WTC11 (cell line): Measurements from ENCODE around the gene PSMD8. TPM values are rescaled to one million over a fixed set of nuclear protein-coding genes. Genes with fewer than 3 reads are reported as not detected.

Experiments
- ATAC-seq: fragments of 200-7000 bp; cut with Tn5 transposase; 2 replicates; pipeline ENCODE4 v1.10.0; 2021; ENCODE audit warnings: mild to moderate bottlenecking, moderate library complexity
- CTCF ChIA-PET: fragments of 300-600 bp; sonication (Branson Sonifier 250); formaldehyde crosslinking; loops from one replicate; lab custom pipeline; 2021; ENCODE audit warnings: antibody characterized with exemption; lab: Charles Lee
- POLR2A ChIA-PET: fragments of 350-600 bp; sonication (Branson Sonifier 250); formaldehyde crosslinking; loops from one replicate; lab custom pipeline; 2021; ENCODE audit warnings: antibody characterized with exemption; lab: Charles Lee
- DNase-seq: peaks from one replicate; pipeline ENCODE4 v3.0.0; 2021; ENCODE audit warnings: low spot score
- H3K27ac Mint-ChIP-seq: 2 replicates; pipeline ENCODE4 v1.8.0; 2021; ENCODE audit warnings: mixed read lengths
- H3K27me3 Mint-ChIP-seq: 2 replicates; pipeline ENCODE4 v1.8.0; 2021; ENCODE audit warnings: low read depth, mild to moderate bottlenecking, moderate library complexity, mixed read lengths
- H3K36me3 Mint-ChIP-seq: 2 replicates; pipeline ENCODE4 v1.8.0; 2021; ENCODE audit warnings: mixed read lengths
- H3K4me1 Mint-ChIP-seq: 2 replicates; pipeline ENCODE4 v1.8.0; 2022; ENCODE audit warnings: mixed read lengths
- H3K4me3 Mint-ChIP-seq: 2 replicates; pipeline ENCODE4 v1.8.0; 2021; ENCODE audit warnings: mild to moderate bottlenecking, moderate library complexity, mixed read lengths
- H3K9me3 Mint-ChIP-seq: 2 replicates; pipeline ENCODE4 v1.8.0; 2021; ENCODE audit warnings: mixed read lengths
- EMX1 ChIP-seq: fragments of 250-450 bp; sonication (Bioruptor Pico); IDR thresholded peaks from 2 replicates; pipeline ENCODE4 v1.8.0; 2021; ENCODE audit warnings: mild to moderate bottlenecking
- FOXP1 ChIP-seq: sonication (generic); formaldehyde crosslinking; IDR thresholded peaks from 2 replicates; pipeline ENCODE4 v1.8.0; 2022; ENCODE audit warnings: missing genetic modification reagents, mild to moderate bottlenecking, moderate library complexity, borderline replicate concordance
- GRHL2 ChIP-seq: fragments of 250-450 bp; sonication (Bioruptor Pico); IDR thresholded peaks from 2 replicates; pipeline ENCODE4 v1.8.0; 2022; ENCODE audit warnings: mild to moderate bottlenecking, moderate library complexity; ENCODE audit not compliant: insufficient replicate concordance, severe bottlenecking
- MAX ChIP-seq: sonication (generic); formaldehyde crosslinking; IDR thresholded peaks from 2 replicates; pipeline ENCODE4 v1.8.0; 2022; ENCODE audit warnings: mild to moderate bottlenecking, missing genetic modification reagents
- ZNF317 ChIP-seq: sonication (generic); formaldehyde crosslinking; IDR thresholded peaks from 2 replicates; pipeline ENCODE4 v1.8.1; 2023; ENCODE audit warnings: low read depth, mild to moderate bottlenecking, moderate library complexity, missing genetic modification reagents, borderline replicate concordance
- total RNA-seq: library from RNA; stranded (reverse); gene quantifications from 3 replicates; pipeline ENCODE4 v1.2.3, GENCODE V29; 2021
- TF ChIP-seq, protein P1 (sequence below): sonication (generic); formaldehyde crosslinking; IDR thresholded peaks from 2 replicates; pipeline ENCODE4 v1.8.1; 2022; ENCODE audit warnings: low read depth, missing genetic modification reagents, borderline replicate concordance
- TF ChIP-seq, protein P2 (sequence below): fragments of 250-450 bp; sonication (Bioruptor Pico); IDR thresholded peaks from 2 replicates; pipeline ENCODE4 v1.9.0; 2021; ENCODE audit warnings: moderate library complexity, mild to moderate bottlenecking, inconsistent platforms, borderline replicate concordance
- TF ChIP-seq, protein P3 (sequence below): sonication (generic); formaldehyde crosslinking; IDR thresholded peaks from 2 replicates; pipeline ENCODE4 v1.8.0; 2022; ENCODE audit warnings: mild to moderate bottlenecking, missing genetic modification reagents
- TF ChIP-seq, protein P4 (sequence below): sonication (generic); formaldehyde crosslinking; IDR thresholded peaks from 2 replicates; pipeline ENCODE4 v1.8.0; 2023; ENCODE audit warnings: mild to moderate bottlenecking, missing genetic modification reagents
- TF ChIP-seq, protein P5 (sequence below): fragments of 250-450 bp; sonication (Bioruptor Pico); conservative IDR thresholded peaks from 2 replicates; pipeline ENCODE4 v1.9.0; 2021; ENCODE audit warnings: mild to moderate bottlenecking

The PSMD8 gene
- total RNA-seq, 1 experiment from 2014 or later: 167 TPM

DNA sequence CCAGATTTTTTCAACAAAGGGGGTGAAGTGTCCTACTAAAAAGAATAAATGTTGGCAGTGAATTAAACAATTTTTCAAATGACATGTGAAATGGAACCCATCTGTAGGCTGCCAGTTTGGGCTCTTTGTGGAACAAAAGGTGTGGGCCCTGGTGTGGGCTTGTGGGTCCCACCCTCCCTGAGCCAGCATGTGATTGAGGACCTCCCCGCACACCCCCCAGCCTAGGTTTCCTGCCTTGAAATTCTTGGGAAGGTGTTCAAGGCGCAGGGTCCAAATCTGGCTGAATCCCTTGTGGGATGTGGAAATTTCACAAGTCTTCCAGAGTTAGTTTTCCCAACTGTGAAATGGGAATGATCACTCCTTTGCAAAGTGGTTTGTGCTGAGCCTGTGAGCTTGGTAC is 9.4 kb downstream of the PSMD8 start:
- no peak for ATAC-seq
- no peak overlapping the region for H3K27ac Mint-ChIP-seq
- H3K9me3 Mint-ChIP-seq: no peaks in the 10 kb centered on the region
- DNase-seq: no peak
- ChIA-PET CTCF (interaction anchor here (0.6 to 5.4 kb wide), 17 partner anchors 9 to 241 kb away, joined by 3 to 94 read pairs (median 6); partner anchors contain the start of genes FAM98C, KCNK6 and PSMD8), POLR2A (interaction anchor here (0.6 kb wide), 1 partner anchor 19 kb away, joined by 3 read pairs; the partner anchor contains the start of gene FAM98C)
- TF ChIP-seq, protein P1, sequence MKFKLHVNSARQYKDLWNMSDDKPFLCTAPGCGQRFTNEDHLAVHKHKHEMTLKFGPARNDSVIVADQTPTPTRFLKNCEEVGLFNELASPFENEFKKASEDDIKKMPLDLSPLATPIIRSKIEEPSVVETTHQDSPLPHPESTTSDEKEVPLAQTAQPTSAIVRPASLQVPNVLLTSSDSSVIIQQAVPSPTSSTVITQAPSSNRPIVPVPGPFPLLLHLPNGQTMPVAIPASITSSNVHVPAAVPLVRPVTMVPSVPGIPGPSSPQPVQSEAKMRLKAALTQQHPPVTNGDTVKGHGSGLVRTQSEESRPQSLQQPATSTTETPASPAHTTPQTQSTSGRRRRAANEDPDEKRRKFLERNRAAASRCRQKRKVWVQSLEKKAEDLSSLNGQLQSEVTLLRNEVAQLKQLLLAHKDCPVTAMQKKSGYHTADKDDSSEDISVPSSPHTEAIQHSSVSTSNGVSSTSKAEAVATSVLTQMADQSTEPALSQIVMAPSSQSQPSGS (CRISPR knock-in tag): no peak
- H3K36me3 Mint-ChIP-seq: peaks cover 34% of the 10 kb centered on the region
- H3K27me3 Mint-ChIP-seq: peaks cover 3% of the 10 kb centered on the region; the same call in 1 of the 2 replicates
- peaks cover 12% of the 10 kb centered on the region for H3K4me1 Mint-ChIP-seq
- H3K4me3 Mint-ChIP-seq: no peak overlapping the region

DNA sequence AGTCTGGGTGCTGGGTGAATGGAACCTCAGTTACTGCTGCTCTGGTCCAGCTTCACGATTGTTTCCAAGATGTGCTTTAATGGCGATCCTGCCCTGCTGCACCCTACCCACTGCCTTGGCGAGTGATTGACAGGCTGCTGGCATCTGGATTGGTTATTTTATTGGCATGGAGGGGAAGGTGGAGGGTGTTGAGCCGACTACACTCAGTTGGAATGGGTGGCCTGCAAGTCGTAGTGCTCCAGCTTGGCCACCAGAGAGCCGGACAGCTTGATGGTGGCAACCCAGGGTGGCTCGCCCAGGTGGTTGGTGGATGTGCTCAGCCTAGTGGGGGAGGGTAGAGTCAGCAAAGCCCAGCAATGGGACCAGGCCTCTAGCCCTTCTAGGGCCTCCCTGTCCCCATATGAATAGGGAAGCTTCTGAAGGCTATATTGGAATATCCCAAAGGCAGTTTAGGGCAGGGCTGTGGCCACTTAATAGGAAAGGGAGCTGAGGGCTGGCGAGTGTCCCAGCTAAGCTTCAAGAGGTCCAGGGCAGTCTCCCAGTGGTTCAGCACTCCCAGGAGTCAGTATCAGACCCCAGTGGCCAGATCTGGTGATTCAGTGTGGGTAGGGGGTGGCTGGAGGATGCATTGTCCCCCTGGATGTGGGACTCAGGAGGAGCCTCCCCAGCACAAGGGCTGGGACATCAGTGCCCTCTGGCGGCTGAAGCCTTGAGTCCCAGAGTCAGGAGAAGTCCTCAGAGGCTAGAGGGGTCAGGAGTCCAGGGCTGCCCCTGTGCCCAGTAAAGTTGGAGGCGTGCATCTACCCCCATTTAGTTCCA is 10.0 kb downstream of the PSMD8 start:
- ATAC-seq (peak; percentile 3), DNase-seq (peak; percentile 75)
- Mint-ChIP-seq H3K36me3 (peaks cover 31% of the 10 kb centered on the region), H3K4me3 (no peak overlapping the region), H3K9me3 (no peaks in the 10 kb centered on the region), H3K27ac (peak overlapping the region; percentile 54; the same call in 1 of the 2 replicates), H3K27me3 (peaks cover 3% of the 10 kb centered on the region; the same call in 1 of the 2 replicates), H3K4me1 (peaks cover 12% of the 10 kb centered on the region)
- CTCF ChIA-PET: interaction anchor here (0.6 to 5.4 kb wide), 17 partner anchors 10 to 242 kb away, joined by 3 to 94 read pairs (median 6); partner anchors contain the start of genes FAM98C, KCNK6 and PSMD8
- POLR2A ChIA-PET: interaction anchor here (0.6 to 1.5 kb wide), 5 partner anchors 10 to 65 kb away, joined by 3 to 4 read pairs (median 3); partner anchors contain the start of genes FAM98C, KCNK6 and PSMD8
- no peak for TF ChIP-seq GRHL2 (CRISPR knock-in tag)
- TF ChIP-seq, protein P2, sequence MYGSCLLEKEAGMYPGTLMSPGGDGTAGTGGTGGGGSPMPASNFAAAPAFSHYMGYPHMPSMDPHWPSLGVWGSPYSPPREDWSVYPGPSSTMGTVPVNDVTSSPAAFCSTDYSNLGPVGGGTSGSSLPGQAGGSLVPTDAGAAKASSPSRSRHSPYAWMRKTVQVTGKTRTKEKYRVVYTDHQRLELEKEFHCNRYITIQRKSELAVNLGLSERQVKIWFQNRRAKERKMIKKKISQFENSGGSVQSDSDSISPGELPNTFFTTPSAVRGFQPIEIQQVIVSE: no peak
- TF ChIP-seq MAX (CRISPR knock-in tag): no peak
- no peak for TF ChIP-seq ZNF317 (CRISPR knock-in tag)
- TF ChIP-seq EMX1 (CRISPR knock-in tag): 0 out of 2 replicates have a peak, but pooled peaks have one; percentile 22
- TF ChIP-seq, protein P3, sequence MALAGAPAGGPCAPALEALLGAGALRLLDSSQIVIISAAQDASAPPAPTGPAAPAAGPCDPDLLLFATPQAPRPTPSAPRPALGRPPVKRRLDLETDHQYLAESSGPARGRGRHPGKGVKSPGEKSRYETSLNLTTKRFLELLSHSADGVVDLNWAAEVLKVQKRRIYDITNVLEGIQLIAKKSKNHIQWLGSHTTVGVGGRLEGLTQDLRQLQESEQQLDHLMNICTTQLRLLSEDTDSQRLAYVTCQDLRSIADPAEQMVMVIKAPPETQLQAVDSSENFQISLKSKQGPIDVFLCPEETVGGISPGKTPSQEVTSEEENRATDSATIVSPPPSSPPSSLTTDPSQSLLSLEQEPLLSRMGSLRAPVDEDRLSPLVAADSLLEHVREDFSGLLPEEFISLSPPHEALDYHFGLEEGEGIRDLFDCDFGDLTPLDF: no peak
- TF ChIP-seq, protein P4, sequence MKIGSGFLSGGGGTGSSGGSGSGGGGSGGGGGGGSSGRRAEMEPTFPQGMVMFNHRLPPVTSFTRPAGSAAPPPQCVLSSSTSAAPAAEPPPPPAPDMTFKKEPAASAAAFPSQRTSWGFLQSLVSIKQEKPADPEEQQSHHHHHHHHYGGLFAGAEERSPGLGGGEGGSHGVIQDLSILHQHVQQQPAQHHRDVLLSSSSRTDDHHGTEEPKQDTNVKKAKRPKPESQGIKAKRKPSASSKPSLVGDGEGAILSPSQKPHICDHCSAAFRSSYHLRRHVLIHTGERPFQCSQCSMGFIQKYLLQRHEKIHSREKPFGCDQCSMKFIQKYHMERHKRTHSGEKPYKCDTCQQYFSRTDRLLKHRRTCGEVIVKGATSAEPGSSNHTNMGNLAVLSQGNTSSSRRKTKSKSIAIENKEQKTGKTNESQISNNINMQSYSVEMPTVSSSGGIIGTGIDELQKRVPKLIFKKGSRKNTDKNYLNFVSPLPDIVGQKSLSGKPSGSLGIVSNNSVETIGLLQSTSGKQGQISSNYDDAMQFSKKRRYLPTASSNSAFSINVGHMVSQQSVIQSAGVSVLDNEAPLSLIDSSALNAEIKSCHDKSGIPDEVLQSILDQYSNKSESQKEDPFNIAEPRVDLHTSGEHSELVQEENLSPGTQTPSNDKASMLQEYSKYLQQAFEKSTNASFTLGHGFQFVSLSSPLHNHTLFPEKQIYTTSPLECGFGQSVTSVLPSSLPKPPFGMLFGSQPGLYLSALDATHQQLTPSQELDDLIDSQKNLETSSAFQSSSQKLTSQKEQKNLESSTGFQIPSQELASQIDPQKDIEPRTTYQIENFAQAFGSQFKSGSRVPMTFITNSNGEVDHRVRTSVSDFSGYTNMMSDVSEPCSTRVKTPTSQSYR (CRISPR knock-in tag): no peak

DNA sequence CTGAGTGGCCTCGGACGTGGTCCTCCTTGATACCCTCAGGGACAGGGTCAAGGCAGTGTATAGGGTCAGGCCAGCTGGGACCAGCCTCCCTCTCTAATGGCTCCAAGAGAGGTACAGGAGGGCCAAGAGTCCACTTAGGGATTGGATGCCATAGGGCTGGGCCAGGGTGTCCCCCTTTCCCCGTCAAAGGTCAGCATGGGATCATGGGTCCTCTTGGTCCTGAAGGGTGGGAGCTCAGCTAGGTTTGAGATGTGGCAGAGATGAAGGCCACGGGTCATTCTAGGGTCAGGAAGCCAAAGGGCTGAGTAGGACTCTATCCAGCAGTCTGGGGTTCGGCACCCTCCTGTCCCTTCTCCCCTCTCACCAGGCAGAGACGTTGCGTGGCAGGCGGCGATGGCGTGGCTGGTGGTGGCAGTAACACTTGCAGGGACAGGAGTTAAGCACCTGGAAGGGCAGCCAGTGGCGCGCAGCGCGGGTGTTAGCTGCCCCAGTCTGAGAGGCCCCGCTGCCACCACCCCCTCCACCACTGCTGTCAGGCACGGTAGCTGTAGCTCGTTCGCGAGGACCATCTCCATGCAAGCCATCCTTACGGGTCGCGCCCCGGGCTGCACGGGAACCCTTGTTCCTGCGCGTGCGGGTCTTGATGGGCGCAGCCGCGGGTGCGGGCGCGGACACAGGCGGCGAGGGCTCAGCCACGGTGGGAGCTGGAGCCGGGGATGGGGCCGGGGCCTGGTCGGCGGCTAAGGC is 10.9 kb downstream of the PSMD8 start:
- POLR2A ChIA-PET: interaction anchor here (0.8 to 1.5 kb wide), 4 partner anchors 9 to 66 kb away, joined by 3 to 4 read pairs (median 3); partner anchors contain the start of genes FAM98C, KCNK6 and PSMD8
- TF ChIP-seq, protein P5, sequence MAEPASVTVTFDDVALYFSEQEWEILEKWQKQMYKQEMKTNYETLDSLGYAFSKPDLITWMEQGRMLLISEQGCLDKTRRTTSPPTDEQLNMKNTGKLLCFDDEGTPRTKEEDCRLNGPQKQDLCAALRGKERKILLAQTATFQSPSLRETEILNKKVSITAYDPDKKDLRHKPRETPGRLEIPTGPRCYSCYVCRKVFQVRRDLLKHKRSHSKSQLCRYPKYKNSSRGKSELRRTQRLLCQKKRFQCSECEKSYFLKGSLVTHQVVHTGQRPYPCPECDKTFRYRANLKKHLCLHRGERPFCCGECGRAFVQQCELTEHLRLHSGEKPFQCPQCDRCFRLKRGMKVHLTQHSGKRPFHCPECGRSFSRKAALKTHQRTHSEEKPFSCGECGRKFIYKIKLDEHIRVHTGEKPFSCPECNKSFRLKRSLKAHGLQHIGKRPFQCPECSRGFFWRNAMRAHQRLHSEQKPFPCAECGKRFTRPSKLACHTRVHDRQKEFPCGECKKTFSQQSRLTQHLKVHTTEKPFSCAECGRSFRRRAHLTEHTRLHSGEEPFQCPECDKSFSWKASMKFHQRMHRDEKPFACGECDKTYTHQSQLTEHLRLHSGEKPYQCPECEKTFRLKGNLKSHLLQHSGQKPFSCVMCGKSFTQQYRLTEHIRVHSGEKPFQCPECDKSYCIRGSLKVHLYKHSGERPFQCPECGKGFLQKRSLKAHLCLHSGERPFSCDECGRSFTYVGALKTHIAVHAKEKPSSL (CRISPR knock-in tag): no peak
- TF ChIP-seq FOXP1 (CRISPR knock-in tag): 0 out of 2 replicates have a peak, but pooled peaks have one; percentile 19
- Mint-ChIP-seq H3K9me3 (no peaks in the 10 kb centered on the region), H3K4me1 (peaks cover 16% of the 10 kb centered on the region), H3K27me3 (peaks cover 3% of the 10 kb centered on the region; the same call in 1 of the 2 replicates), H3K27ac (no peak overlapping the region), H3K36me3 (peaks cover 26% of the 10 kb centered on the region), H3K4me3 (no peak overlapping the region)
- CTCF ChIA-PET: interaction anchor here (0.5 to 5.4 kb wide), 16 partner anchors 9 to 408 kb away, joined by 3 to 94 read pairs (median 6); partner anchors contain the start of genes CATSPERG, FAM98C, KCNK6 and PSMD8
- ATAC-seq (no peak), DNase-seq (no peak)
